Astrocyte (in vitro differentiated cells and primary cell): Measurements from ENCODE around the gene WDR81. TPM values are rescaled to one million over a fixed set of nuclear protein-coding genes. Genes with fewer than 3 reads are reported as not detected.

Experiments used
- DNase-seq: peaks from one replicate; pipeline ENCODE4 v3.0.0-alpha.2; 2010; ENCODE audit warnings: low read depth
- FAIRE-seq: peaks from 2 replicates; lab custom pipeline; 2011; peaks lifted over from hg19 to GRCh38; lab: Jason Lieb, UNC
- H2AFZ ChIP-seq: 2 replicates; pipeline ENCODE4 v1.6.0; 2012; ENCODE audit warnings: low read depth, low read length, inconsistent platforms
- H3K27ac ChIP-seq: 2 replicates; pipeline ENCODE4 v1.5.1; 2011; ENCODE audit warnings: low read depth, low read length, inconsistent platforms
- H3K27me3 ChIP-seq: 2 replicates; pipeline ENCODE4 v1.6.0; 2011; ENCODE audit warnings: low read length, inconsistent platforms; ENCODE audit not compliant: insufficient read depth
- H3K36me3 ChIP-seq: 2 replicates; pipeline ENCODE4 v1.5.1; 2011; ENCODE audit warnings: low read length, inconsistent platforms; ENCODE audit not compliant: insufficient read depth
- H3K4me1 ChIP-seq: 2 replicates; pipeline ENCODE4 v1.5.1; 2011; ENCODE audit warnings: low read length, inconsistent platforms; ENCODE audit not compliant: insufficient read depth
- H3K4me2 ChIP-seq: 2 replicates; pipeline ENCODE4 v1.6.0; 2012; ENCODE audit warnings: low read length, inconsistent platforms
- H3K4me3 ChIP-seq: 2 replicates; pipeline ENCODE4 v1.5.1; 2011; ENCODE audit warnings: low read depth, mild to moderate bottlenecking, low read length, inconsistent platforms; ENCODE audit not compliant: insufficient read depth
- H3K79me2 ChIP-seq: 2 replicates; pipeline ENCODE4 v1.6.0; 2012; ENCODE audit warnings: mild to moderate bottlenecking, low read length, inconsistent platforms; ENCODE audit not compliant: insufficient read depth
- H3K9ac ChIP-seq: 2 replicates; pipeline ENCODE4 v1.6.0; 2012; ENCODE audit warnings: mild to moderate bottlenecking, low read length, inconsistent platforms
- H3K9me3 ChIP-seq: 2 replicates; pipeline ENCODE4 v1.5.1; 2012; ENCODE audit warnings: low read depth, mild to moderate bottlenecking, low read length, inconsistent platforms; ENCODE audit not compliant: insufficient read depth
- H4K20me1 ChIP-seq: 2 replicates; pipeline ENCODE4 v1.6.0; 2012; ENCODE audit warnings: low read length, inconsistent platforms; ENCODE audit not compliant: insufficient read depth
- H3K27ac Mint-ChIP-seq: one replicate; pipeline ENCODE4 v1.8.0; 2021; ENCODE audit warnings: mild to moderate bottlenecking, mixed read lengths; ENCODE audit not compliant: unreplicated experiment
- H3K27me3 Mint-ChIP-seq: one replicate; pipeline ENCODE4 v1.8.0; 2021; ENCODE audit warnings: low read depth, mixed read lengths; ENCODE audit not compliant: unreplicated experiment
- H3K36me3 Mint-ChIP-seq: one replicate; pipeline ENCODE4 v1.8.0; 2021; ENCODE audit warnings: low read depth, mixed read lengths; ENCODE audit not compliant: unreplicated experiment
- H3K4me1 Mint-ChIP-seq: one replicate; pipeline ENCODE4 v1.8.0; 2021; ENCODE audit warnings: low read depth, mixed read lengths; ENCODE audit not compliant: unreplicated experiment
- H3K4me3 Mint-ChIP-seq: one replicate; pipeline ENCODE4 v1.8.0; 2021; ENCODE audit warnings: mild to moderate bottlenecking, moderate library complexity, mixed read lengths; ENCODE audit not compliant: unreplicated experiment
- H3K9me3 Mint-ChIP-seq: one replicate; pipeline ENCODE4 v1.8.0; 2021; ENCODE audit warnings: mild to moderate bottlenecking, mixed read lengths; ENCODE audit not compliant: unreplicated experiment
- CTCF ChIP-seq: IDR thresholded peaks from 2 replicates; pipeline ENCODE4 v1.5.1; 2011; ENCODE audit warnings: low read depth, mild to moderate bottlenecking, inconsistent platforms, low read length, moderate library complexity; ENCODE audit not compliant: insufficient read depth
- EZH2 ChIP-seq: IDR thresholded peaks from 2 replicates; pipeline ENCODE4 v1.6.1; 2012; ENCODE audit warnings: mild to moderate bottlenecking, low read length, inconsistent platforms; ENCODE audit not compliant: insufficient read depth
- total RNA-seq: library from RNA; stranded (reverse); gene quantifications from 2 replicates; pipeline ENCODE4 v1.2.1, GENCODE V29; 2021

WDR81 gene
- total RNA-seq, 1 donor from 2014 or later, result 12.3 TPM

DNA sequence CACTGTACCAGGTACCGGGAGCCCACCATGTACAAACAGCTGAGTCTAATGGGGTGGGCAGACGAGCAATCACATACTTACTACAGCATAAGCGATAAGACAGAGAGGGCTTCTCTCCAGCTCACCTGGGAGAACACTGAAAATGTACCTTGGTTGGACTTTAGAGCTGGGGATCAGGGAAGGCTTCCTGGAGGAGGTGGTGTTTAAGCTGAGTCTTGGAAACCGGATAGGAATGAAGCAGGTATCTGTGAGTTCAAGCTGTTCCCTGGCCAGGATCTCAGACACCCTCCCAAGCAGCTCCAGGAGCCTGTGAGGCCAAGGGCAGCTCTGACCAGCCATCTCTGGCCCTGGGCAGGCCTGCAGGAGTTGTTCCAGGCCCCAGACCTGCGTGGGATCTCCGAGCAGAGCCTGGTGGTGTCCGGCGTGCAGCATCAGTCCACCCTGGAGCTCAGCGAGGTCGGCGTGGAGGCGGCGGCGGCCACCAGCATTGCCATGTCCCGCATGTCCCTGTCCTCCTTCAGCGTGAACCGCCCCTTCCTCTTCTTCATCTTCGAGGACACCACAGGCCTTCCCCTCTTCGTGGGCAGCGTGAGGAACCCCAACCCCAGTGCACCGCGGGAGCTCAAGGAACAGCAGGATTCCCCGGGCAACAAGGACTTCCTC, 29.4 kb downstream of the WDR81 start:
- TF ChIP-seq CTCF (no peak), EZH2 (no peak)
- H3K4me1 ChIP-seq, result no peaks in the 10 kb centered on the region
- Mint-ChIP-seq H3K36me3 (no peaks in the 10 kb centered on the region), H3K27ac (no peak overlapping the region), H3K9me3 (no peaks in the 10 kb centered on the region), H3K4me3 (no peak overlapping the region), H3K4me1 (no peaks in the 10 kb centered on the region), H3K27me3 (peaks cover 12% of the 10 kb centered on the region)
- no peak overlapping the region for H3K4me3 ChIP-seq
- no peaks in the 10 kb centered on the region for H3K9me3 ChIP-seq
- H2AFZ ChIP-seq, result no peak overlapping the region
- no peaks in the 10 kb centered on the region for H4K20me1 ChIP-seq
- H3K27ac ChIP-seq, result no peak overlapping the region
- no peak overlapping the region for H3K4me2 ChIP-seq
- H3K79me2 ChIP-seq, result no peaks in the 10 kb centered on the region
- H3K36me3 ChIP-seq, result no peaks in the 10 kb centered on the region
- FAIRE-seq (no peak), DNase-seq (no peak)
- H3K27me3 ChIP-seq, result peaks cover 4% of the 10 kb centered on the region
- H3K9ac ChIP-seq, result no peak overlapping the region

- H3K79me2 ChIP-seq, result no peaks in the 10 kb centered on the region
- no peaks in the 10 kb centered on the region for H3K36me3 Mint-ChIP-seq
- H3K4me3 Mint-ChIP-seq, result no peak overlapping the region
- FAIRE-seq (no peak), DNase-seq (no peak)
- no peaks in the 10 kb centered on the region for H3K36me3 ChIP-seq
- no peaks in the 10 kb centered on the region for H4K20me1 ChIP-seq
- no peaks in the 10 kb centered on the region for H3K4me1 Mint-ChIP-seq
- no peak overlapping the region for H3K4me2 ChIP-seq
- peaks cover 4% of the 10 kb centered on the region for H3K27me3 ChIP-seq
- no peaks in the 10 kb centered on the region for H3K9me3 ChIP-seq
- no peak overlapping the region for H3K9ac ChIP-seq
- H3K4me1 ChIP-seq, result no peaks in the 10 kb centered on the region
- peaks cover 12% of the 10 kb centered on the region for H3K27me3 Mint-ChIP-seq
- TF ChIP-seq EZH2 (no peak), CTCF (no peak)
- no peak overlapping the region for H3K27ac Mint-ChIP-seq
- no peak overlapping the region for H2AFZ ChIP-seq
- H3K4me3 ChIP-seq, result no peak overlapping the region
- no peaks in the 10 kb centered on the region for H3K9me3 Mint-ChIP-seq
- no peak overlapping the region for H3K27ac ChIP-seq
Measured at GRCh38 chr17:1754430-1755112, 30.1 kb downstream of the WDR81 start.
